GM19035 (cell line): ENCODE data around the gene C5AR1.
"Not testable (repeated sequence)": the region's sequence is repeated elsewhere in the genome, so short reads cannot be mapped to it uniquely, and the experiment has no call there.

Experiments used
- ATAC-seq: cut with Tn5 transposase; IDR thresholded peaks from one replicate; pipeline ENCODE4 v1.9.1; 2021; ENCODE audit not compliant: unreplicated experiment

Gene C5AR1

DNA sequence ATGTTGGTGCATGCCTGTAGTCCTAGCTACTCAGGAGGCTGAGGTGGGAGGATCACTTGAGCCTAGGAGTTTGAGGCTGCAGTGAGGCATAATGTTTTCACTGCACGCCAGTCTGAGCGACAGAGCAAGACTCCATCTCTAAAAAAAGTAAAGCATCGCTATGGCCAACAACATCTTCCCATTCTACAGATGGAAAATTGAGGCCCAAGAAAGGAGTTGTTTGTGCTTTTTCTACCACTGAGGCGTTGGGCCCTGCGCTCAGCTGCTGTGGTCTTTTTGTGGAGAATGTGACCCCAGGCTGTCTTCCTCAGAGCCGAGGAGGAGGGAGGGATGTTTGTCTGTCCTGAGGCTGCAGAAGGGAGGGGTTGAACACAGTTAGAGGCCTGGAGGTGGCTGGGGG lies 21.8 kb downstream of the C5AR1 start:
- no peak for ATAC-seq

DNA sequence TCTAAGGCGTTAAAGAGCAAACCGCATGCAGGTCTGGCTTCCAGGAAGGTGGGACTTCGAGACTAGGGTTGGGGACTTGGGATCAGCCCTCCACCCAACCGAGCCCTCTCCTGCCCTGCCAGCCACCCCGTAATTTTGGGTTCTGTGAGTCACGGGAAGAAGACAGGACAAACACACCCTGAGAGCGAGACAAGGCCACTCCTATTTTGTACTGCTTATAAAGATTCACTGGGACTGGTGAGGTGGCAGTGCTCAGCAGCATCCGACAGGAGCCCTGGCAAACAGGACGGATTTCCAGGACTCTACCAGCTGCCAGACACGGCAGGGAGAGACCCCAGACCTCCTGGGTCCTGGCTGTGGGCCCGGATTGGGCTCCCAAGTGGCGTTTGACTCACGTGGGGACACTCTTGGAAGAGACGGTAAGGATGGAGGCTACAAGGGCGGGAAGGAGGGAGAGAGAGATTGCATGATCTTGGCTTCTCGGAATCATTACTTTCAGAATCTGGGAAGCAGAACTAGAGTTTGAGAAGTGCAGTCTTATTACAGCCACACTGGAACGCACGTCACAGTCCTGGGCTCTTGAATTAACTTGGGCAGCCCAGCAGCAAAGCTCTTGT lies 22.4 kb downstream of the C5AR1 start, which contains the start of gene C5AR2:
Gene C5AR2 (plus strand): TSS at position 245 of the 617 bp plus-strand sequence. CDS start 8,625 bp downstream, outside the sequence.
- ATAC-seq = no peak

DNA sequence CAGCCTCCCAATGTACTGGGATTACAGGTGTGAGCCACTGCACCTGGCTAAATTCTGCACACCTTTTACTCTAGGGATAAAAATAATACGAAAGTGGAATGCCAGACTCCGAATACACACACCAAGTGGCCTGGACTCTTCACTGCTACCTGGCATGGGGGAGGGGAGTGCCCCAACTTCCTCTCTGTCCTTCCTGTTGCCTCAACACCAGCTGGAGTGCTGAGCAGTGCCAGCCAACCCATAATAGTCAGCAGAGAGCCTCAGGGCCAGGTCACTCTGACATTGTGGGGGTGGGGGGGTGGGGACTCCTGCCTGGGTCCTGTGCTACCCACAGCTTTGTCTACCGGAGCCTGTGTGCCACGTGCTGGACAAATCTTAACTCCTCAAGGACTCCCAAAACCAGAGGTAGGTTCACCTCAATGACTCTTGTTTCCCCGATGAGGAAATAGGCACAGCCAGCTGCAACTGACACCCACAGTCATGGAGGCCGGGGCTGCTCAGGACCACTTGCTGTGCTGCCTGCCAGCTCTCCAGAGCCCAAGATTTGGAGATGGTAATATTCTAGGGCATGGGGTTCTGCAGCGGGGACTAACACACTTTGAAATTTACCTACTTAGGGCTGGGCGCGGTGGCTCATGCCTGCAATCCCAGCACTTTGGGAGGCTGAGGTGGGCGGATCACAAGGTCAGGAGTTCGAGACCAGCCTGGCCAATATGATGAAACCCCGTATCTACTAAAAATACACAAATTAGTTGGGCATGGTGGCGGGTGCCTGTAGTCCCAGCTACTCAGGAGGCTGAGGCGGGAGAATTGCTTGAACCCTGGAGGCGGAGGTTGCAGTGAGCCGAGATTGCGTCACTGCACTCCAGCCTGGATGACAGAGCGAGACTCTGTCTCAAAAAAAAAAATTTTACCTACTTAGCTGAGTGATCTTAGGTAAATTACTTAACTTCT lies 27.4 kb downstream of the C5AR1 start:
- ATAC-seq = not testable (repeated sequence)

DNA sequence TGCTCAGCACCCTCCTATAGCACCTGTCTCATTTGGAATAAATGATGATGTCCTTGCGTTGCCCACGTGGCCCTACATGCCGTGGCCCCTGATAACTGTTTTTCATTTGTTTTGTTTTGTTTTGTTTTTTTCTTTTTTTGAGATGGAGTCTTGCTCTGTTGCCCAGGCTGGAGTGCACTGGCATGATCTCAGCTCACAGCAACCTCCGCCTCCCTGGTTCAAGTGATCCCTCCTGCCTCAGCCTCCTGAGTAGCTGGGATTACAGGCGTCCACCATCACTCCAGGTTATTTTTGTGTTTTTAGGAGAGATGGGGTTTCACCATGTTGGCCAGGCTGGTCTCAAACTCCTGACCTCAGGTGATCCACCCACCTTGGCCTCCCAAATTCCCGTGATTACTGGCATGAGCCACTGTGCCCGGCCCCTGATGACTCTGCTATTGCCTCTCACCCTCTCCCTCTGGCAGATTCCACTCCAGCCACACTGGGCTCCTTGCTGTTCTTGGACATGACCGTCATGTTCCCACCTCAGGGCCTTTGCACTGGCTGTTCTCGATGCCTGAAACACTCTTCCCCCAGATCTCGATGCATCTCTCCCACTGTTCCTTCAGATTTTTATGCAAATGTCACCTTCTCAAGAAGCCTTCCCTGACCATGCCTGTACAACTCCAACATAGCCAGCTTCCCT lies 29.7 kb downstream of the C5AR1 start:
- ATAC-seq = no peak

DNA sequence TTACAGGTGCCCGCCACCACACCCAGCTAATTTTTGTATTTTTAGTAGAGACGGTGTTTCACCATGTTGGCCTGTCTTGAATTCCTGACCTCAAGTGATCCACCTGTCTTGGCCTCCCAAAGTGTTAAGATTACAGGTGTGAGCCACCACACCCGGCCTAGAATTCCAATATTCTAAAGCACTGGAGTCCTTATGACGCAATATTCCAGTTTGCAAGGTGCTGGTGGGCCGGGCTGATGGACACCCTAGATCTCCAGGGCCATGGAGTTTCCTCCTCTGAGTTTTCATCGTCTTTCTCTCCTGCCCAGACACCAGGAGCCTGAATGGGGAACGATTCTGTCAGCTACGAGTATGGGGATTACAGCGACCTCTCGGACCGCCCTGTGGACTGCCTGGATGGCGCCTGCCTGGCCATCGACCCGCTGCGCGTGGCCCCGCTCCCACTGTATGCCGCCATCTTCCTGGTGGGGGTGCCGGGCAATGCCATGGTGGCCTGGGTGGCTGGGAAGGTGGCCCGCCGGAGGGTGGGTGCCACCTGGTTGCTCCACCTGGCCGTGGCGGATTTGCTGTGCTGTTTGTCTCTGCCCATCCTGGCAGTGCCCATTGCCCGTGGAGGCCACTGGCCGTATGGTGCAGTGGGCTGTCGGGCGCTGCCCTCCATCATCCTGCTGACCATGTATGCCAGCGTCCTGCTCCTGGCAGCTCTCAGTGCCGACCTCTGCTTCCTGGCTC lies 31.0 kb downstream of the C5AR1 start:
- no peak for ATAC-seq

DNA sequence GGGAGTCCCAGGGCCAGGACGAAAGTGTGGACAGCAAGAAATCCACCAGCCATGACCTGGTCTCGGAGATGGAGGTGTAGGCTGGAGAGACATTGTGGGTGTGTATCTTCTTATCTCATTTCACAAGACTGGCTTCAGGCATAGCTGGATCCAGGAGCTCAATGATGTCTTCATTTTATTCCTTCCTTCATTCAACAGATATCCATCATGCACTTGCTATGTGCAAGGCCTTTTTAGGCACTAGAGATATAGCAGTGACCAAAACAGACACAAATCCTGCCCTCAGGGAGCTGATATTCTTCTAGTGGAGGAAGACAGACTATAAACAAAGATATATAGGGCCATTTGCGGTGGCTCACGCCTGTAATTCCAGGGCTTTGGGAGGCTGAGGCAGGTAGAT lies 32.1 kb downstream of the C5AR1 start:
- ATAC-seq = no peak

DNA sequence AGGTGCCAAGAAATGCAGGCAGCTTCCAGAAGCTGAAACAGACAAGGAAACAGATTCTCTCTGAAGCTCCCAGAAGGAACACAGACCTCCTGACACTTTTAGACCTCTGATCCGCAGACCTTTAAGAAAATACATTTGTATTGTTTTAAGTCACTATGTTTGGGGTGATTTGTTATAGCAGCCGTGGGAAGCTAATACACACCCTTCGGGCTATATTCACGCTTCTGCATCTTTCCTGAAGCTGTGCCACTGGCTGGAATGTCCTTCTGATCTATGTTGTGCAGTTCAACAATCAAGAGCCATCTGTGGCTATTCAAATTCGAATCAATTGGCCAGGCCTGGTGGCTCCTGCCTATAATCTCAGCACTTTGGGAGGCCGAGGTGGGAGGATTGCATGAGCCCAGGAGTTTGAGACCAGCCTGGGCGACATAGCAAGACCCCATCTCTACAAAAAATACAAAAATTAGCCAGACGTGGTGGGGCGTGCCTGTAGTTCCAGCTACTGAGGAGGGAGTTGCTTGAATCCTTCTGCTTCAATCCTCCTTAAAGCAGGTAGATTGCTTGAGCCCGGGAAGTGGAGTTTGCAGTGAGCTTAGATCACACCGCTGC lies 33.6 kb downstream of the C5AR1 start:
- ATAC-seq = no peak

DNA sequence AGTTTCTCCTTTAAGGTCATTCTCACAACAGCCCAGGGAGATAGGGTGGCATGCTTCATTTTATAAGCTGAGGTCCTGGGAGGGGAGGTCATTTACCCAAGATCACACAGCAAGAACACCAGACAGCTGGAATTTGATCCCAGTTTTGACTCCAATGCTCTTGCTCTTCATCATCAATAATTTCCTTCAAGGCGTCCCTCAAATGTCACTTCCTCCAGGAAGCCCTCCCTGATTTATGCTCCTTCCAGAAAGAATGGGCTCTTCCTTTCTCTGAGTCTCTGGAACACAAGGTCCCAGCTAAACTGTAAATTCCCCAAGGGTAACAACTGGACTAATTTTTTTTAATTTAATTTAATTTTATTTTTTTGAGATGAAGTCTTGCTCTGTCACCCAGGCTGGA lies 34.8 kb downstream of the C5AR1 start:
- ATAC-seq = no peak

DNA sequence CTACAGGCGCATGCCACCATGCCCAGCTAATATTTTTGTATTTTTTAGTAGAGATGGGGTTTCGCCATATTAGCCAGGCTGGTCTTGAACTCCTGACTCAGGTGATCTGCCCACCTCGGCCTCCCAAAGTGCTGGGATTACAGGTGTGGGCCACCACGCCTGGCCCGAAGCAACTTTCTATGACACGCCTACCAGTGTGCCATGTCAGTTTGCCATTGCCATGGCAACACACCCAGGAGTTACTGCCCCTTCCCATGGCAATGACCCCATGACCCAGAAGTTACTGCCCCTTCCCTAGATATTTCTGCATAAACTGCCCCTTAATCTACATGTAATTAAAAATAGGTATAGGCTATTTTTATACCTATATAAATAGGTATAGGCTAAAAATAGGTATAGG lies 36.4 kb downstream of the C5AR1 start:
- not testable (repeated sequence) for ATAC-seq

DNA sequence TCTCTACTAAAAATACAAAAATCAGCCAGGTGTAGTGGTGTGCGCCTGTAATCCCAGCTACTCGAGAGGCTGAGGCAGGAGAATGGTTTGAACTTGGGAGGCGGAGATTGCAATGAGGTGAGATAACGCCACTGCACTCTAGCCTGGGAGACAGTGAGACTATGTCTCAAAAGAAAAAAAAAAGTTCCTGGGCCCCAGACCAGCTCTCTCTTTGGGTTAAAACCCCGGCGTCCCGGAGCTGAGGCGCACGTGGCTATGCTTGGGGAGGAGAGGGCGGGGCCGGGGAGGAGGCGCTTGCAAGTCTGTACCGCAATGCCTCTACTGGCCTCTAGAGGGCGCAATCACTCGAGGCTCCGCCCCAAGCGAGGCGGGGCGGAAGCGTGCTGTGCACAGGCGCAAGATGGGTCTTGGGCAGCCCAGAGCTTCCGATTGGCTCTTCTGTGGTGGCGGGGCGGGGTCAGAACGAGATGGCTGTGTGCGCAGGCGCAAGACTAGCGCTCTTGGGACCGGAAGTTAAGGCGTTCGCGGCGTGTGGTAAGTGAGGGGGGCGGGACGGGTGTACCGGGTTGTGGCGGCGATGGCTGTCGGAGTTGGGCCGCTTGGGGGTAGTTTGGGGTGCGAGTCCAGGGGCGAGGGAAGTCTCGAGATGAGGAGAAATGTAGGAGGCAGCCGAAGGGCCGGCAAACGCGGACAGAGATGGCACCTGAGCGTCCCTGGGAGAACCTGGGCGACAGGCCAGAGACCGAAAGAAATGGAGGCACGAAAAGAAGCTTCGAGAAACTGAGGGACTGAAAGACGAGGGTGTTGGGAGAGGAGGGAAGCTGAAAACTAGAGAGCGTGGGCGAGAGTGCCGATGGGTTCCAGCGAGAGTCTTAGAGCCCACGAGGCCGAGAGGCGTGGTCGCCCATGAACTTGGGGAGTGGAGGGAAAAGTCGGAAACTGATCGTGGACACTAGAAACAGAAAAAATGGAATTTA lies 39.4 kb downstream of the C5AR1 start, which contains the start of gene DHX34:
Gene DHX34 (plus strand): TSS at position 497 of the 977 bp plus-strand sequence. CDS start 3,716 bp downstream, outside the sequence.
- peak; percentile 95 for ATAC-seq

DNA sequence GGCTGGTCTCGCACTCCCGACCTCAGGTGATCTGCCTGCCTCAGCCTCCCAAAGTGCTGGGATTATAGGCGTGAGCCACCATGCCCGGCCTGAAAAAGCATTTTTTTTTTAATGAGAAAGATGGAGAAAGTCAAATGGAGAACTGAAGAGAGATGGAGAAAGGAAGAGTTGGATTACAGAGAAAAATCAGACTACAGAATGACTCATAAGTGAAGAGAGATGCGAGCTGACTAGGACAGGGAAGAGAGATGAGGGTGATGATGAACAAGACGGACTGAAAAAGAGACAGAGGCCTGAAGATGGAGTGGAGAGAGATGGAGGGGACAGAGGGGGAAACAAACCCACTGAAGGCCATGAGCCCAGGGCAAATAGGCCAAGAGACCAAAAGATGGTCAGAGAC lies 41.0 kb downstream of the C5AR1 start:
- no peak for ATAC-seq

DNA sequence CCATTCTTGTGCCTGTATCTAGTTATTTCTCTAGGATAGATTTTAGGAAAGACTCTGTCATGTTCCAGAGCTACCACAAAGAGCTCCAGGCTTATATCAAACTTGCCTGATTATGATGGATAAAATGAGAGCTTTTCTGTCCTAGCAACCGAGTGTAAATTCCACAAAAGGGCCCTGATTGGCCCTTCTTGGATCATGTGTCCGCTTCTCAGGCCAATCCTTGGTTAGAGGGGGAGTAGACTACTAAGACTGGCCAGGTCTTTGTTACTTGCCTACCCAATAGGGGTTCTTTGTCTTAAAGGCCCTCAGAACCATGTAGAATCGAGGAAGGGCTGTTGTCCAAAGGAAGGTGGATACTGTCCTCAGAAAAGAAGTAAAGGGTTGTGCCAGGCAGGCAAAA lies 41.9 kb downstream of the C5AR1 start:
- ATAC-seq = no peak

DNA sequence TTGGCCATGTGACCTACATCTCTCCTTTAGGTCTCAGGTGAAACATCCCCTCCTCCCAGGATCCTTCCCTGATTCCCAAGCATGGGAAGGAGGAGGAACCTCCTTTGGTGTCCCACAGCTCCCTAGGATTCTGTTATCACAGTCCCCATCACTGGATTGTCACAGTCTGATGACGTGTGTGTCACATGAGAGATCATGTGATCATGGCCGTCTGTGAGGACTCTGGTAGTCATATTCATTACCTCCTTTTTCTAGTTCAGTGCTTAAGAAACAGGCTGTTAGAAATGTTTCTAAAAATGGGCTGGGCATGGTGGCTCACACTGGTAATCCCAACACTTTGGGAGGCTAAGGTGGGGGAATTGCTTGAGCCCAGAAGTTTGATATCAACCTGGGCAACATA lies 42.4 kb downstream of the C5AR1 start:
- no peak for ATAC-seq

DNA sequence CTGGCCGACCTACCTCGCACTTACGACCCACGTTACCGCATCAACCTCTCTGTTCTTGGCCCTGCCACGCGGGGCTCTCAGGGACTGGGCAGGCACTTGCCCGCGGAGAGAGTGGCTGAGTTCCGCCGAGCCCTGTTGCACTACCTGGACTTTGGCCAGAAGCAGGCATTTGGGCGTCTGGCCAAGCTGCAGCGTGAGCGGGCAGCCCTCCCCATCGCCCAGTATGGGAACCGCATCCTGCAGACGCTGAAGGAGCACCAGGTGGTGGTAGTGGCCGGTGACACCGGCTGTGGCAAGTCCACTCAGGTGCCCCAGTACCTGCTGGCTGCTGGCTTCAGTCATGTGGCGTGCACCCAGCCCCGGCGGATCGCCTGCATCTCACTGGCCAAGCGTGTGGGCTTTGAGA lies 43.6 kb downstream of the C5AR1 start:
- ATAC-seq = no peak

DNA sequence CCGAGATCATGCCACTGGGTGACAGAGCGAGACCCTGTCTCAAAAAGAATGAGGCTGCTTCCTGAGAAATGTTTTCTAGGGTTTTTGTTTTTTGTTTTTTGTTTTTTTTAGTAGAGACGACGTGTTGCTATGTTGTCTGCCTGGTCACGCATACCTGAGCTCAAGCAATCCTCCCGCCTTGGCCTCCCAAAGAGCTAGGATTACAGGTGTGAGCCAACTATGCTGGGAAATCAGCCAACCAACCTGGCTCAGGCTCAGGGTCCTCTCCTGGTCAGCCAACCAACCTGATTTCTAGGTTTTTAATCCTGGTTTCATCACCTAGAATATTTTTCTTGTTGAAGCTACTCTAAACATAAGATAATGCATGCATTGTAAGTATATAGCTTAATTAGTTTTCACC lies 47.2 kb downstream of the C5AR1 start:
- no peak for ATAC-seq

DNA sequence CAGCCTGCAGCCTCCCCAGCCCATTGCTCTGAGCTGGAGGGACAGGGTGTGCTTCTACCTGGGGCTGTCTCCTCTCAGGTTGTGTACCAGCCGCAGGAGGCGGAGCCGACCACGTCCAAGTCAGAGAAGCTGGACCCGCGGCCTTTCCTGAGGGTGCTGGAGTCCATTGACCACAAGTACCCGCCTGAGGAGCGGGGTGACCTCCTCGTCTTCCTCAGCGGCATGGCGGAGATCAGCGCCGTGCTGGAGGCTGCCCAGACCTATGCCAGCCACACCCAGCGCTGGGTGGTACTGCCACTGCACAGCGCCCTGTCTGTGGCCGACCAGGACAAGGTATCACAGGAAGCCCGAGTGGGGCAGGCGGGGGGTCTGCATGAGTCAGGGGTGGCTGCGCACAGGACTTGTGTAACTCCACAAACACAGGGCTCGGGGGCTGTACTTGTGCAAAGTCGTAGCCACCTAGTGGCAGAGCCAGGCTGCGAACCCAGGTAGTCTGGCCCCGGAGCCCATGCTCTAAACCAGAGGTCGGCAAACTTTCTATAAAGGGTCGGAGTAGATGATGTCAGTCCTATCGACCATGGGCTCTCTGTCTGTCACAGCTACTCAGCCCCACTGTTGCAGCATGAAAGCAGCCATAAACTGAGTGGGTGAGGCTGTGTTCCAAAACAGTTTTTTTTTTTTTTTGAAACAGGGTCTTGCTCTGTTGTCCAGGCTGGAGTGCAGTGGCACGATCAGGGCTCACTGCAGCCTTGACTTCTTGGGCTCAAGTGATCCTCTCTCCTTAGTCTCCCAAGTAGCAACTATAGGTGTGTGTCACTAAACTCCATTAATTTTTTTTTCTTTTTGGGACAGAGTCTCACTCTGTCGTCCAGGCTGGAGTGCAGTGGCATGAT lies 48.4 kb downstream of the C5AR1 start:
- ATAC-seq = no peak

DNA sequence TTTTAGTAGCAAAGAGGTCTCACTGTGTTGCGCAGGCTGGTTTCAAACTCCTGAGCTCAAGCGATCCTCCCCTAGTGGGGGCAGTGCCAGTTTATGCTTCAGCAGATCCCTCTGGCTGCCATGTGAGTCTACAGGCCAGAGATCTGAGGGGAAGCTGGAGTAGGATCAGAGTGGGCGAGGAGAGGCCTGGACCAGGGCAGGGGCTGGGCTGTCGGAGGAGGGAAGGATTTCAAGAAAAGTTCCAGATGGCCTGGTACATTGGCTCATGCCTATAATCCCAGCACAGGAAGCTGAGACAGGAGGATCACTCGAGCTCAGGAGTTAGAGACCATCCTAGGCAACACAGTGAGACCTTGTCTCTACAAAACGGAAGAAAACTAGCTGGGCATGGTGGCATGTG lies 49.3 kb downstream of the C5AR1 start:
- no peak for ATAC-seq

DNA sequence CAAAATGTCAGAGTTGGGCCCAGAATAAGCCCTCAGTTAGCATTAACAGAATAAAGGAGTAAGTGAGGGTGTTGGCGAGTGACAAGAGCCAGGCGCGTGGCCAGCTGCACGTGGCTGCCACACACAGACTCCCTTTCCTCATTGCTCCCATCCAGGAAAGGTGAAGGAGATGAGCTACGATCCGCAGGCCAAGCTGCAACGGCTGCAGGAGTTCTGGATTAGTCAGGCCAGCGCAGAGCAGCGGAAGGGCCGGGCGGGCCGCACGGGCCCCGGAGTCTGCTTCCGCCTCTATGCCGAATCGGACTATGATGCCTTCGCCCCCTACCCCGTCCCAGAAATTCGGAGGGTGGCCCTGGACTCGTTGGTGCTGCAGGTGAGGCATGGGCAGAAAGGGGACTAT lies 52.7 kb downstream of the C5AR1 start:
- ATAC-seq = no peak
